Kidney epithelial cell (primary cell): ENCODE results near the gene CALCR. TPM values are rescaled to one million over a fixed set of nuclear protein-coding genes. Genes with fewer than 3 reads are reported as not detected.
"Not testable (repeated sequence)": the region's sequence is repeated elsewhere in the genome, so short reads cannot be mapped to it uniquely, and the experiment has no call there.

Experiments
- DNase-seq: peaks from one replicate; pipeline ENCODE4 v3.0.0-alpha.2; 2010; ENCODE audit warnings: low read depth
- H3K27me3 ChIP-seq: 2 replicates; pipeline ENCODE4 v1.6.0; 2011; ENCODE audit warnings: low read length; ENCODE audit not compliant: control insufficient read depth, insufficient read depth
- H3K36me3 ChIP-seq: 2 replicates; pipeline ENCODE4 v1.5.1; 2011; ENCODE audit warnings: low read length; ENCODE audit not compliant: control insufficient read depth, insufficient read depth
- H3K4me3 ChIP-seq: 2 replicates; pipeline ENCODE4 v1.5.1; 2011; ENCODE audit warnings: low read depth, mild to moderate bottlenecking, control low read depth, low read length
- CTCF ChIP-seq: IDR thresholded peaks from 2 replicates; pipeline ENCODE4 v1.5.1; 2011; ENCODE audit warnings: mild to moderate bottlenecking, moderate library complexity, low read length, control low read depth, inconsistent platforms; ENCODE audit not compliant: insufficient read depth, poor library complexity, severe bottlenecking
- total RNA-seq: library from RNA; depleted of rRNA; stranded (reverse); fragments of >200 nt; gene quantifications from 2 replicates; pipeline ENCODE4 v1.2.3, GENCODE V29; 2015

The CALCR gene
- total RNA-seq, 1 donor from 2014 or later = not detected

- Histone ChIP-seq H3K27me3 (no peaks in the 10 kb centered on the region), H3K4me3 (no peak overlapping the region), H3K36me3 (no peaks in the 10 kb centered on the region)
- no peak for DNase-seq
- no peak for TF ChIP-seq CTCF
Observed at GRCh38 chr7:93516834-93517233, 57.7 kb downstream of the CALCR start.

GRCh38 chr7:93515144-93515543 lies 59.4 kb downstream of the CALCR start:
- Histone ChIP-seq H3K27me3 (no peaks in the 10 kb centered on the region), H3K36me3 (no peaks in the 10 kb centered on the region), H3K4me3 (no peak overlapping the region)
- no peak for DNase-seq
- no peak for TF ChIP-seq CTCF

GRCh38 chr7:93509303-93509702 lies 65.2 kb downstream of the CALCR start:
- no peak overlapping the region for H3K4me3 ChIP-seq
- TF ChIP-seq CTCF = no peak
- no peaks in the 10 kb centered on the region for H3K27me3 ChIP-seq
- DNase-seq = no peak
- no peaks in the 10 kb centered on the region for H3K36me3 ChIP-seq

- no peaks in the 10 kb centered on the region for H3K36me3 ChIP-seq
- no peaks in the 10 kb centered on the region for H3K27me3 ChIP-seq
- TF ChIP-seq CTCF = no peak
- DNase-seq = no peak
- H3K4me3 ChIP-seq = no peak overlapping the region
Observed at GRCh38 chr7:93503088-93503487, 71.4 kb downstream of the CALCR start.

GRCh38 chr7:93491860-93492259 lies 82.7 kb downstream of the CALCR start:
- H3K27me3 ChIP-seq, H3K4me3 ChIP-seq, DNase-seq: not testable (repeated sequence)

GRCh38 chr7:93476491-93477344 lies 97.8 kb downstream of the CALCR start:
- no peaks in the 10 kb centered on the region for H3K36me3 ChIP-seq
- H3K4me3 ChIP-seq = no peak overlapping the region
- H3K27me3 ChIP-seq = no peaks in the 10 kb centered on the region
- no peak for TF ChIP-seq CTCF
- DNase-seq = no peak

More at GRCh38 chr7:93491860-93492259, 82.7 kb downstream of the CALCR start:
- H3K36me3 ChIP-seq = not testable (repeated sequence)
